Calu3 (cell line): ENCODE data around the gene EIF2B4. TPM values are rescaled to one million over a fixed set of nuclear protein-coding genes. Genes with fewer than 3 reads are reported as not detected.

Source experiments
- BruUV-seq: library from RNA; stranded (reverse); fragments of 400-500 nt; replicated peaks from 2 replicates; lab custom pipeline; 2021; lab: Mats Ljungman, UMichigan
- CTCF ChIA-PET: fragments of 300-600 bp; sonication (Branson Sonifier 250); formaldehyde crosslinking; loops from one replicate; lab custom pipeline; 2022; ENCODE audit warnings: antibody characterized with exemption; lab: Charles Lee
- DNase-seq: peaks from one replicate; pipeline ENCODE4 v3.0.0; 2022
- H3K27ac Mint-ChIP-seq: one replicate; pipeline ENCODE4 v1.8.0; 2022; ENCODE audit warnings: mixed read lengths; ENCODE audit not compliant: unreplicated experiment
- H3K27me3 Mint-ChIP-seq: one replicate; pipeline ENCODE4 v1.8.0; 2022; ENCODE audit warnings: mixed read lengths; ENCODE audit not compliant: unreplicated experiment
- H3K36me3 Mint-ChIP-seq: one replicate; pipeline ENCODE4 v1.8.0; 2022; ENCODE audit warnings: mild to moderate bottlenecking, moderate library complexity, mixed read lengths; ENCODE audit not compliant: insufficient read depth, unreplicated experiment
- H3K4me1 Mint-ChIP-seq: one replicate; pipeline ENCODE4 v1.8.0; 2022; ENCODE audit warnings: mild to moderate bottlenecking, low read depth, mixed read lengths; ENCODE audit not compliant: unreplicated experiment
- H3K4me3 Mint-ChIP-seq: one replicate; pipeline ENCODE4 v1.8.0; 2022; ENCODE audit warnings: mild to moderate bottlenecking, low read depth, moderate library complexity, mixed read lengths; ENCODE audit not compliant: unreplicated experiment
- H3K9me3 Mint-ChIP-seq: one replicate; pipeline ENCODE4 v1.8.0; 2022; ENCODE audit warnings: low read depth, mixed read lengths; ENCODE audit not compliant: unreplicated experiment
- intact Hi-C: fragments of 100-400 bp; cut with micrococcal nuclease; formaldehyde crosslinking; loops from one replicate; pipeline ENCODE4 v1.10.0; 2022; ENCODE audit not compliant: unreplicated experiment
- total RNA-seq: library from RNA; stranded (reverse); gene quantifications from 2 replicates; pipeline ENCODE4 v1.2.3, GENCODE V29; 2022
- TF ChIP-seq, protein P1 (sequence below): fragments of 200-600 bp; IDR thresholded peaks from one replicate; pipeline ENCODE4 v1.8.0; 2022; ENCODE audit warnings: antibody characterized with exemption; ENCODE audit not compliant: unreplicated experiment

The EIF2B4 gene
- total RNA-seq, 1 experiment from 2014 or later: 43.7 TPM

DNA sequence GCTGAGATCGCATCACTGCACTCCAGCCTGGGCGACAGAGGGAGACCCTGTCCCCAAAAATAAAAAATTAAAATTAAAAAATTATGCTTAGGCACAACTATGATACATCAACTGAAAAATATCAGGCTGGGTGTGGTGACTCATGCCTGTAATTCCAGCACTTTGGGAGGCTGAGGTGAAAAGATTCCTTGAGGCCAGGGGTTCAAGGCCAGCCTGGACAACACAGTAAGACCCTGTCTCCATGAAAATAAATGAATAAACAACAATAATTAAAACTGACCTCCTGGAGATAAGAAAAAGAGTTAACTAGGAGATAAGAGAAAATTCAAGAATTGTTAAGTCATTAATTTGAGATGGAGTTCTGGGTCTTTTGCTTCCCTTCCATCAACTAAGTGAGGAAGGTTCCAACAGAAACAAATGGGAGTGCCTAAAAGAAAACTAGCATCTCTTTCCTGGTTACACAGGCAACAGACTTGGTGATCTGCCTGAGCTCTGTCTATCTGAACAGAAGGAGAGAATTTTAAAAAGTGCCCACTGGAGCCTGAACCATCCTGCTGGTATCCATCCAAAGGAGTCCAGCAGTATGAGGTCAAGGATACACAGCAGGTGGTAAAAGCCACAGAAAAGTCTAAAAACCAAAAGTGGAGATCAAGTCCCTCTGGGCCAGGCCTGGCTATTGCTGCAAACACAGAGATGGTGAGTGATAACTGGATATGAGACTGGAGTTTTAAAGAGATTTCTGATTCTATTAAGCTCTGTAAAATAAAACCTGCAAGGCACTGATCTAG lies 30.4 kb upstream of the EIF2B4 start:
- H3K9me3 Mint-ChIP-seq: no peaks in the 10 kb centered on the region
- intact Hi-C loops: loop anchor here (10.0 kb wide), 1 partner anchor 224 kb away; the partner anchor contains the start of genes CCDC121 and GPN1
- TF ChIP-seq, protein P1, sequence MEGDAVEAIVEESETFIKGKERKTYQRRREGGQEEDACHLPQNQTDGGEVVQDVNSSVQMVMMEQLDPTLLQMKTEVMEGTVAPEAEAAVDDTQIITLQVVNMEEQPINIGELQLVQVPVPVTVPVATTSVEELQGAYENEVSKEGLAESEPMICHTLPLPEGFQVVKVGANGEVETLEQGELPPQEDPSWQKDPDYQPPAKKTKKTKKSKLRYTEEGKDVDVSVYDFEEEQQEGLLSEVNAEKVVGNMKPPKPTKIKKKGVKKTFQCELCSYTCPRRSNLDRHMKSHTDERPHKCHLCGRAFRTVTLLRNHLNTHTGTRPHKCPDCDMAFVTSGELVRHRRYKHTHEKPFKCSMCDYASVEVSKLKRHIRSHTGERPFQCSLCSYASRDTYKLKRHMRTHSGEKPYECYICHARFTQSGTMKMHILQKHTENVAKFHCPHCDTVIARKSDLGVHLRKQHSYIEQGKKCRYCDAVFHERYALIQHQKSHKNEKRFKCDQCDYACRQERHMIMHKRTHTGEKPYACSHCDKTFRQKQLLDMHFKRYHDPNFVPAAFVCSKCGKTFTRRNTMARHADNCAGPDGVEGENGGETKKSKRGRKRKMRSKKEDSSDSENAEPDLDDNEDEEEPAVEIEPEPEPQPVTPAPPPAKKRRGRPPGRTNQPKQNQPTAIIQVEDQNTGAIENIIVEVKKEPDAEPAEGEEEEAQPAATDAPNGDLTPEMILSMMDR: no peak
- no peak overlapping the region for H3K4me3 Mint-ChIP-seq
- peaks cover 21% of the 10 kb centered on the region for H3K36me3 Mint-ChIP-seq
- peaks cover 6% of the 10 kb centered on the region for H3K4me1 Mint-ChIP-seq
- DNase-seq: no peak
- BruUV-seq: no TSS peak
- CTCF ChIA-PET: no interaction called here
- H3K27me3 Mint-ChIP-seq: no peaks in the 10 kb centered on the region
- no peak overlapping the region for H3K27ac Mint-ChIP-seq

- no peak overlapping the region for H3K27ac Mint-ChIP-seq
- DNase-seq: no peak
These were observed 28.8 kb upstream of the EIF2B4 start for GRCh38 chr2:27398962-27399361.

GRCh38 chr2:27393225-27393624 lies 23.1 kb upstream of the EIF2B4 start:
- Mint-ChIP-seq H3K36me3 (peaks cover 25% of the 10 kb centered on the region), H3K9me3 (no peaks in the 10 kb centered on the region), H3K27me3 (no peaks in the 10 kb centered on the region), H3K27ac (no peak overlapping the region), H3K4me3 (no peak overlapping the region), H3K4me1 (no peaks in the 10 kb centered on the region)
- BruUV-seq: no TSS peak
- DNase-seq: no peak
- CTCF ChIA-PET: no interaction called here
- TF ChIP-seq, protein P1: no peak
- intact Hi-C loops: no loop called here

More at GRCh38 chr2:27398962-27399361, 28.8 kb upstream of the EIF2B4 start:
- peaks cover 13% of the 10 kb centered on the region for H3K36me3 Mint-ChIP-seq
- no peaks in the 10 kb centered on the region for H3K9me3 Mint-ChIP-seq
- no TSS peak for BruUV-seq
- peaks cover 6% of the 10 kb centered on the region for H3K4me1 Mint-ChIP-seq
- no peak overlapping the region for H3K4me3 Mint-ChIP-seq
- intact Hi-C loops: no loop called here
- CTCF ChIA-PET: no interaction called here
- TF ChIP-seq, protein P1: no peak
- H3K27me3 Mint-ChIP-seq: no peaks in the 10 kb centered on the region

GRCh38 chr2:27390822-27391679 lies 20.9 kb upstream of the EIF2B4 start:
- DNase-seq: no peak
- BruUV-seq: no TSS peak
- CTCF ChIA-PET: interaction anchor here (0.6 kb wide), 1 partner anchor 17 kb away, joined by 4 read pairs; no protein-coding TSS in a partner anchor
- TF ChIP-seq, protein P1: no peak
- Mint-ChIP-seq H3K4me1 (no peaks in the 10 kb centered on the region), H3K36me3 (peaks cover 32% of the 10 kb centered on the region), H3K27ac (no peak overlapping the region), H3K27me3 (no peaks in the 10 kb centered on the region), H3K9me3 (no peaks in the 10 kb centered on the region), H3K4me3 (no peak overlapping the region)
- intact Hi-C loops: no loop called here
